Caco-2 (cell line): Measurements from ENCODE around the gene MTMR6. TPM values are rescaled to one million over a fixed set of nuclear protein-coding genes. Genes with fewer than 3 reads are reported as not detected.

Experiments used
- BruUV-seq: library from RNA; stranded (reverse); fragments of 400-500 nt; replicated peaks from 2 replicates; lab custom pipeline; 2021; lab: Mats Ljungman, UMichigan
- CTCF ChIA-PET: fragments of 300-600 bp; sonication (Branson Sonifier 250); formaldehyde crosslinking; loops from one replicate; lab custom pipeline; 2022; ENCODE audit warnings: antibody characterized with exemption; lab: Charles Lee
- POLR2A ChIA-PET: fragments of 300-600 bp; sonication (Branson Sonifier 250); formaldehyde crosslinking; loops from one replicate; lab custom pipeline; 2022; ENCODE audit warnings: antibody characterized with exemption; lab: Charles Lee
- DNase-seq, 2 experiments: peaks; one replicate each; pipeline versions ENCODE4 v3.0.0 to v3.0.0-alpha.2; 2020 to 2022
- H3K27me3 ChIP-seq: replicated peaks from 2 replicates; pipeline ENCODE4 v1.6.0; 2011; ENCODE audit warnings: low read length; ENCODE audit not compliant: control insufficient read depth, insufficient read depth
- H3K36me3 ChIP-seq: 2 replicates; pipeline ENCODE4 v1.5.1; 2011; ENCODE audit warnings: low read length; ENCODE audit not compliant: control insufficient read depth, insufficient read depth
- H3K4me1 ChIP-seq: fragments of 250-450 bp; sonication (Bioruptor Pico); 2 replicates; pipeline ENCODE4 v1.5.1; 2020; ENCODE audit warnings: mild to moderate bottlenecking
- H3K4me3 ChIP-seq: 2 replicates; pipeline ENCODE4 v1.5.1; 2011; ENCODE audit warnings: low read depth, mild to moderate bottlenecking, control low read depth, low read length
- H3K9me3 ChIP-seq: fragments of 250-450 bp; sonication (Bioruptor Pico); 2 replicates; pipeline ENCODE4 v1.5.1; 2020; ENCODE audit warnings: mild to moderate bottlenecking, moderate library complexity
- H3K27ac Mint-ChIP-seq: one replicate; pipeline ENCODE4 v1.8.0; 2022; ENCODE audit warnings: mixed read lengths; ENCODE audit not compliant: unreplicated experiment
- H3K27me3 Mint-ChIP-seq: one replicate; pipeline ENCODE4 v1.8.0; 2022; ENCODE audit warnings: mixed read lengths; ENCODE audit not compliant: insufficient read depth, unreplicated experiment
- H3K36me3 Mint-ChIP-seq: one replicate; pipeline ENCODE4 v1.8.0; 2022; ENCODE audit warnings: mild to moderate bottlenecking, mixed read lengths; ENCODE audit not compliant: insufficient read depth, unreplicated experiment
- H3K4me1 Mint-ChIP-seq: one replicate; pipeline ENCODE4 v1.8.0; 2022; ENCODE audit warnings: low read depth, mixed read lengths; ENCODE audit not compliant: unreplicated experiment
- H3K4me3 Mint-ChIP-seq: one replicate; pipeline ENCODE4 v1.8.0; 2022; ENCODE audit warnings: mild to moderate bottlenecking, moderate library complexity, mixed read lengths; ENCODE audit not compliant: unreplicated experiment
- H3K9me3 Mint-ChIP-seq: one replicate; pipeline ENCODE4 v1.8.0; 2022; ENCODE audit warnings: mixed read lengths; ENCODE audit not compliant: unreplicated experiment
- CTCF ChIP-seq, 2 experiments: fragments of 200-600 bp in 1 of 2; IDR thresholded peaks; 1 replicate in 1 of 2; 2 replicates in 1 of 2; pipeline versions ENCODE4 v1.5.1 to v1.8.0; 2011 to 2022; ENCODE audit warnings: antibody characterized with exemption in 1 of 2, control low read depth in 1 of 2, inconsistent platforms in 1 of 2, low read depth in 1 of 2, low read length in 1 of 2, mild to moderate bottlenecking in 1 of 2, moderate library complexity in 1 of 2; ENCODE audit not compliant: insufficient read depth in 1 of 2, severe bottlenecking in 1 of 2, unreplicated experiment in 1 of 2
- intact Hi-C: fragments of 100-400 bp; cut with micrococcal nuclease; formaldehyde crosslinking; loops from one replicate; pipeline ENCODE4 v1.10.0; 2022; ENCODE audit not compliant: unreplicated experiment
- total RNA-seq: library from RNA; stranded (reverse); gene quantifications from 2 replicates; pipeline ENCODE4 v1.2.3, GENCODE V29; 2022

MTMR6 gene
- total RNA-seq, 1 experiment from 2014 or later, result 13.0 TPM

- intact Hi-C loops, result no loop called here
- DNase-seq, result no peak
- Mint-ChIP-seq H3K4me1 (no peaks in the 10 kb centered on the region), H3K9me3 (no peaks in the 10 kb centered on the region), H3K27ac (no peak overlapping the region), H3K27me3 (peaks cover 23% of the 10 kb centered on the region), H3K36me3 (peaks cover 8% of the 10 kb centered on the region), H3K4me3 (peak overlapping the region; percentile 18)
- Histone ChIP-seq H3K4me1 (no peaks in the 10 kb centered on the region), H3K4me3 (no peak overlapping the region), H3K36me3 (no peaks in the 10 kb centered on the region), H3K9me3 (no peaks in the 10 kb centered on the region), H3K27me3 (no peaks in the 10 kb centered on the region)
- BruUV-seq, result no TSS peak
- TF ChIP-seq CTCF (IDR thresholded peaks at IDR 0.05; ENCODE audit: insufficient read depth in 1 of 2, low read depth in 1 of 2, low read length in 1 of 2, severe bottlenecking in 1 of 2, unreplicated experiment in 1 of 2), result no peak
- ChIA-PET CTCF (no interaction called here), POLR2A (no interaction called here)
These were observed 1.7 kb upstream of the MTMR6 start for GRCh38 chr13:25288966-25289365.

- ChIA-PET POLR2A (interaction anchor here (0.6 kb wide), 1 partner anchor 559 kb away, joined by 4 read pairs; no protein-coding TSS in a partner anchor), CTCF (no interaction called here)
- peak overlapping the region; percentile 97 for H3K4me3 Mint-ChIP-seq
- H3K36me3 ChIP-seq, result no peaks in the 10 kb centered on the region
- peaks cover 8% of the 10 kb centered on the region for H3K36me3 Mint-ChIP-seq
- no peaks in the 10 kb centered on the region for H3K9me3 ChIP-seq
- no peaks in the 10 kb centered on the region for H3K27me3 ChIP-seq
- H3K27ac Mint-ChIP-seq, result peak overlapping the region; percentile 93
- H3K27me3 Mint-ChIP-seq, result peaks cover 16% of the 10 kb centered on the region
- intact Hi-C loops, result loop anchor here (2.0 kb wide), 1 partner anchor 54 kb away; no protein-coding TSS in a partner anchor
- BruUV-seq, result TSS peak; percentile 63
- H3K4me1 ChIP-seq, result no peaks in the 10 kb centered on the region
- no peaks in the 10 kb centered on the region for H3K9me3 Mint-ChIP-seq
- H3K4me1 Mint-ChIP-seq, result no peaks in the 10 kb centered on the region
- peak overlapping the region; percentile 76 for H3K4me3 ChIP-seq
- peak in 1 of 2 experiments; percentile 21 for DNase-seq
- no peak for TF ChIP-seq CTCF (IDR thresholded peaks at IDR 0.05; ENCODE audit: insufficient read depth in 1 of 2, low read depth in 1 of 2, low read length in 1 of 2, severe bottlenecking in 1 of 2, unreplicated experiment in 1 of 2)
These were observed 850 bp downstream of the MTMR6 start for GRCh38 chr13:25286308-25286968.

- H3K4me3 Mint-ChIP-seq, result no peak overlapping the region
- H3K27ac Mint-ChIP-seq, result no peak overlapping the region
- DNase-seq, result no peak
- Histone ChIP-seq H3K4me3 (no peak overlapping the region), H3K9me3 (no peaks in the 10 kb centered on the region), H3K27me3 (no peaks in the 10 kb centered on the region), H3K36me3 (no peaks in the 10 kb centered on the region), H3K4me1 (no peaks in the 10 kb centered on the region)
- H3K9me3 Mint-ChIP-seq, result no peaks in the 10 kb centered on the region
- peaks cover 2% of the 10 kb centered on the region for H3K36me3 Mint-ChIP-seq
- CTCF ChIA-PET, result no interaction called here
- H3K27me3 Mint-ChIP-seq, result no peaks in the 10 kb centered on the region
- no TSS peak for BruUV-seq
- no peak for TF ChIP-seq CTCF (IDR thresholded peaks at IDR 0.05; ENCODE audit: insufficient read depth in 1 of 2, low read depth in 1 of 2, low read length in 1 of 2, severe bottlenecking in 1 of 2, unreplicated experiment in 1 of 2)
- H3K4me1 Mint-ChIP-seq, result peaks cover 13% of the 10 kb centered on the region
- POLR2A ChIA-PET, result no interaction called here
- intact Hi-C loops, result no loop called here
These were observed 5.4 kb downstream of the MTMR6 start for GRCh38 chr13:25281935-25282332.
